ENCODE data around the gene KIF1A. TPM values are rescaled to one million over a fixed set of nuclear protein-coding genes. Genes with fewer than 3 reads are reported as not detected.

KIF1A gene
- total and polyA plus RNA-seq, 8 donors = 32.4 to 76.0 (median 62.1) TPM

DNA sequence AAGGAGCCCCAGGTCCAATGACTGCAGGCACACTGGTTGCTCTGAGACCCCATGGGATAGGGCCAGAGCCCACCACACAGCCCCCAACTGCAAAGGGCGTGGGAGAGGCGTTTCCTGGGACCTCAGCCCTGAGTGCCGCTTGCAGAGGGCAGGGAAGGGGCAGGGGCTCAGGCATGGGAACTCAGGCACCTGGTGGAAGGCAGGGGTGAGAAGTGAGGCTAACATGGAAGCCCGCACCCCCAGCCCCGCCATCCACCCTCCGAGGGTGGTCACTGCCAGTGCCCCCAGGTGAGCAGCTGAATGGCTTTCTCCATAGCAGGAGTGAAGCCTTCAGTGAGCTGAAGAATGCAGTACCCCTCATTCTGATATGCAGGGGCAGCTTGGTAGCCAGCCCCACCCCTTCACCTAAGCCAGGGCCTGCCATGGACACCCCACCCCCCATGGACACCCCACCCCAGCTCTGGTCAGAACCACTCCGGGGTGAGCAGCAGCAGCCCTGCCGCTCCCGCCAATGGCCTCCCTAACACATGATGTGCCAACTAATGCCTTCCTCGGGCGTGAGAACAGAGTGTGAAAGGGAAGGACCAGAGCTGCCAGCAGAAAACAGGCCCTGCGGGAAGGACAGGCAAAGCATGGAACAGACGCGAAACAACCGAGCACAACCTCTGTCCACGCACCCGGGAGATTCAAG, 6.6 kb downstream of the KIF1A start:
- no peaks in the 10 kb centered on the region for H3K9me3 ChIP-seq
- TF ChIP-seq CTCF (IDR thresholded peaks at IDR 0.05) = no peak
- ATAC-seq (no peak), DNase-seq (peak in 5 of 6 donors; percentile 5 to 66 (median 17)), FAIRE-seq (no peak)
- H3K36me3 ChIP-seq = no peaks in the 10 kb centered on the region
- H3K4me3 ChIP-seq = no peak overlapping the region
- no peak overlapping the region for H3K27ac ChIP-seq
- no peaks in the 10 kb centered on the region for H3K4me1 ChIP-seq
- intact Hi-C loops (cut with DNase I) = no loop called here
- 93 to 97% methylated on average over 17 of the region's 17 CpGs for WGBS, 2 donors
- no peaks in the 10 kb centered on the region for H3K27me3 ChIP-seq

- H3K9me3 ChIP-seq = no peaks in the 10 kb centered on the region
- no peaks in the 10 kb centered on the region for H3K4me1 ChIP-seq
- peak in 4 of 6 donors; percentile 8 to 44 (median 23) for DNase-seq
- intact Hi-C loops (cut with DNase I) = no loop called here
- no peak for FAIRE-seq
- no peak overlapping the region for H3K4me3 ChIP-seq
- ATAC-seq = no peak
- no peaks in the 10 kb centered on the region for H3K27me3 ChIP-seq
- no peaks in the 10 kb centered on the region for H3K36me3 ChIP-seq
- no peak overlapping the region for H3K27ac ChIP-seq
- TF ChIP-seq CTCF (IDR thresholded peaks at IDR 0.05) = no peak
- 90 to 91% methylated on average over 20 of the region's 20 CpGs for WGBS, 2 donors
These were observed 7.3 kb downstream of the KIF1A start for GRCh38 chr2:240812721-240813120.

DNA sequence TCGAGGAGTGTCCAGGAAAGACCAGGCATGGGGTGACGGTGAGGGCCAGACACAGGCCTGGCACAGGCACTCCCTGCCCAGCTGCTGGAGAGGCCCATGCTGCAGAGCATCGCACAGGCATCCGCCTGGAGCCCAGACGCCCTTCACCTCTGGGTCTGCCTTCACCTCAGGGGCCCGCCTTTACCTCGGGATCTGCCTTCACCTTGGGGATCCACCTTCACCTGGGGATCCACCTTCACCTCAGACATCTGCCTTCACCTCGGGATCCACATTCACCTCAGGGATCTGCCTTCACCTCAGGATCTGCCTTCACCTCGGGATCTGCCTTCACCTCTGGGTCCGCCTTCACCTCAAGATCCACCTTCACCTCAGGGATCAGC, 7.7 kb downstream of the KIF1A start:
- no peak for ATAC-seq

DNA sequence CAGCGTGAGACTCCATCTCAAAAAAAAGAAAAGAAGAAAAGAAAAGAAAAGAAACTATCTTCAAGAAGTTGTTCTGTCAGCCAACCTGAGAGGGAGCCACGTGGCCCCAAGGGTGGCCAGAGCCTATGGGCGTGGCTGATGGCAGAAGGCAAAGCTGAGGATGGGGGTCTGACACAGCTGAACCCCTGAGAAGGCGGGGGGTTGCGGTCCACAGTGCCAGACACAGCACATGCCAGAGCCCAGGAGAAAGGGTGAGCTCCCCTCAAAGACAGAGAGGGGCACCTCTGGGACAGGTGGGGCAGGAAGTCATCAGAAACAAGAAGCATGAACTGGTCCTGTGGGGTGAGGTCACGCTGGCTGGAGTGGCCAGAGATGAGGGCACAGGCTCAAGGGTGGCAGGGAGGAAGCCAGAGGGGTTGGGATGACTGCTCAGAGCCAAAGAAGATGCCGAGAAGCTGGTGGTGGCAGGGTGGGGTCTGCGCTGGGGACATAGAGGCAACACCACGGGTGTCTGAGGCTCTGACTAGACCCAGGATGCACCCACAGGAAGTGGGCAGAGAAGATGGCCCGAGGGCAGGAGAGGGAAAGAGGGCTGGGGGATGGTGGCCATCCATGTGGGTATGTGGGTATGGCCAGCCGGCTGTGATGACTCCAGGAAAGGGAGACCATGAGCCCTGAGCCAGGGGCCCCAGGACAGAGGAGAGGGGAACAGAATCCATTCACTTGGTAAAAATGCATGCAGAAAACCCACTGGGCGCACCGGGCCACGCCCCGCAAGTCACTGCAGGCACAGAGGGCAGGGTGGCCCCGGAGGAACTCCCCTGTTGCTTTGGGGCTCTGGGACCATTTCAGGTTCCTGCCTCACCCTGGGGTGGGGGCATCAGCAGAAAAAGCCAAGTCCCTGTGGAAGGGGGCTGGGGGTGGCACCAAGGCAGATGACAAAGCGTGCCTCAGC, 8.4 kb downstream of the KIF1A start:
- Histone ChIP-seq H3K4me3 (no peak overlapping the region), H3K27me3 (no peaks in the 10 kb centered on the region), H3K4me1 (no peaks in the 10 kb centered on the region), H3K36me3 (no peaks in the 10 kb centered on the region), H3K27ac (no peak overlapping the region), H3K9me3 (no peaks in the 10 kb centered on the region)
- peak in 3 of 6 donors; percentile 7 to 43 (median 9) for DNase-seq
- no peak for ATAC-seq
- WGBS, 2 donors = 92 to 95% methylated on average over 17 of the region's 17 CpGs
- no peak for TF ChIP-seq CTCF (IDR thresholded peaks at IDR 0.05)
- no peak for FAIRE-seq
- intact Hi-C loops (cut with DNase I) = no loop called here

More for the DNA sequence above, 7.7 kb downstream of the KIF1A start:
- no peaks in the 10 kb centered on the region for H3K36me3 ChIP-seq
- no peaks in the 10 kb centered on the region for H3K27me3 ChIP-seq
- no peak overlapping the region for H3K27ac ChIP-seq
- 94 to 96% methylated on average over 10 of the region's 10 CpGs for WGBS, 2 donors
- FAIRE-seq (no peak), DNase-seq (peak in 3 of 6 donors; percentile 7 to 28 (median 14))
- no peak overlapping the region for H3K4me3 ChIP-seq
- intact Hi-C loops (cut with DNase I) = no loop called here
- H3K9me3 ChIP-seq = no peaks in the 10 kb centered on the region
- TF ChIP-seq CTCF (IDR thresholded peaks at IDR 0.05) = no peak
- no peaks in the 10 kb centered on the region for H3K4me1 ChIP-seq
